Nephron (organoid): Measurements from ENCODE around the gene LRWD1.

Source experiments
- H3K27ac Mint-ChIP-seq, 3 experiments: 2 replicates each; pipeline ENCODE4 v1.8.0; 2020; ENCODE audit warnings: mixed read lengths in 3 of 3, mild to moderate bottlenecking in 2 of 3, moderate library complexity in 1 of 3
- H3K27me3 Mint-ChIP-seq: 2 replicates; pipeline ENCODE4 v1.8.0; 2021; ENCODE audit warnings: low read depth, mild to moderate bottlenecking, moderate library complexity, mixed read lengths
- H3K36me3 Mint-ChIP-seq: 2 replicates; pipeline ENCODE4 v1.8.0; 2020; ENCODE audit warnings: low read depth, mixed read lengths
- H3K4me1 Mint-ChIP-seq: 2 replicates; pipeline ENCODE4 v1.8.0; 2020; ENCODE audit warnings: mixed read lengths
- H3K4me3 Mint-ChIP-seq, 3 experiments: 2 replicates each; pipeline ENCODE4 v1.8.0; 2020; ENCODE audit warnings: mild to moderate bottlenecking in 3 of 3, mixed read lengths in 3 of 3, moderate library complexity in 2 of 3
- H3K9me3 Mint-ChIP-seq: 2 replicates; pipeline ENCODE4 v1.8.0; 2020; ENCODE audit warnings: mixed read lengths
- CTCF ChIP-seq, 3 experiments: fragments of 200-600 bp; sonication (generic); IDR thresholded peaks; one replicate each; pipeline ENCODE4 v1.5.0; 2021; ENCODE audit warnings: antibody characterized with exemption in 3 of 3; ENCODE audit not compliant: unreplicated experiment in 3 of 3

The LRWD1 gene

GRCh38 chr7:102468478-102469350 lies 3.9 kb downstream of the LRWD1 start:
- Mint-ChIP-seq H3K27me3 (no peaks in the 10 kb centered on the region), H3K36me3 (peaks cover 11% of the 10 kb centered on the region), H3K4me1 (peaks cover 7% of the 10 kb centered on the region), H3K27ac (no peak overlapping the region), H3K9me3 (no peaks in the 10 kb centered on the region), H3K4me3 (no peak overlapping the region)
- no peak for TF ChIP-seq CTCF (IDR thresholded peaks at IDR 0.05; ENCODE audit: unreplicated experiment in 3 of 3)

- Mint-ChIP-seq H3K27me3 (no peaks in the 10 kb centered on the region), H3K36me3 (peaks cover 9% of the 10 kb centered on the region), H3K4me3 (no peak overlapping the region), H3K27ac (no peak overlapping the region), H3K9me3 (no peaks in the 10 kb centered on the region), H3K4me1 (no peaks in the 10 kb centered on the region)
- no peak for TF ChIP-seq CTCF (IDR thresholded peaks at IDR 0.05; ENCODE audit: unreplicated experiment in 3 of 3)
Measured at GRCh38 chr7:102469351-102469971, 4.7 kb downstream of the LRWD1 start.

- no peaks in the 10 kb centered on the region for H3K27me3 Mint-ChIP-seq
- no peak overlapping the region for H3K4me3 Mint-ChIP-seq
- H3K9me3 Mint-ChIP-seq: no peaks in the 10 kb centered on the region
Measured at GRCh38 chr7:102469972-102470825, 5.4 kb downstream of the LRWD1 start.

GRCh38 chr7:102471791-102472125 lies 7.0 kb downstream of the LRWD1 start:
- H3K27me3 Mint-ChIP-seq: no peaks in the 10 kb centered on the region
- no peaks in the 10 kb centered on the region for H3K4me1 Mint-ChIP-seq
- peaks cover 9% of the 10 kb centered on the region for H3K36me3 Mint-ChIP-seq
- no peaks in the 10 kb centered on the region for H3K9me3 Mint-ChIP-seq
- no peak for TF ChIP-seq CTCF (IDR thresholded peaks at IDR 0.05; ENCODE audit: unreplicated experiment in 3 of 3)
- H3K4me3 Mint-ChIP-seq: no peak overlapping the region
- no peak overlapping the region for H3K27ac Mint-ChIP-seq

More at GRCh38 chr7:102469972-102470825, 5.4 kb downstream of the LRWD1 start:
- no peak for TF ChIP-seq CTCF (IDR thresholded peaks at IDR 0.05; ENCODE audit: unreplicated experiment in 3 of 3)
- Mint-ChIP-seq H3K36me3 (peaks cover 9% of the 10 kb centered on the region), H3K27ac (no peak overlapping the region), H3K4me1 (no peaks in the 10 kb centered on the region)

- no peak overlapping the region for H3K4me3 Mint-ChIP-seq
- H3K36me3 Mint-ChIP-seq: peaks cover 9% of the 10 kb centered on the region
- H3K27ac Mint-ChIP-seq: no peak overlapping the region
- no peaks in the 10 kb centered on the region for H3K27me3 Mint-ChIP-seq
- H3K4me1 Mint-ChIP-seq: no peaks in the 10 kb centered on the region
- no peak for TF ChIP-seq CTCF (IDR thresholded peaks at IDR 0.05; ENCODE audit: unreplicated experiment in 3 of 3)
- H3K9me3 Mint-ChIP-seq: no peaks in the 10 kb centered on the region
Measured at GRCh38 chr7:102472126-102473041, 7.6 kb downstream of the LRWD1 start.
